HepG2 (cell line): ENCODE results near the gene STX10. TPM values are rescaled to one million over a fixed set of nuclear protein-coding genes. Genes with fewer than 3 reads are reported as not detected.

Experiments used
- ARHGAP35 ChIP-seq: sonication (generic); formaldehyde crosslinking; IDR thresholded peaks from 2 replicates; pipeline ENCODE4 v1.9.0; 2022; ENCODE audit warnings: mild to moderate bottlenecking, inconsistent platforms, moderate library complexity, missing genetic modification reagents, borderline replicate concordance
- ATAD3A ChIP-seq: sonication (generic); formaldehyde crosslinking; IDR thresholded peaks from 2 replicates; pipeline ENCODE4 v1.4.0; 2020; ENCODE audit warnings: missing genetic modification reagents
- DRAP1 ChIP-seq: IDR thresholded peaks from 2 replicates; pipeline ENCODE4 v1.6.1; 2016; ENCODE audit warnings: missing genetic modification reagents, missing compliant biosample characterization
- E2F5 ChIP-seq: sonication (generic); formaldehyde crosslinking; conservative IDR thresholded peaks from 2 replicates; pipeline ENCODE4 v1.4.0; 2020; ENCODE audit warnings: missing genetic modification reagents
- GATAD2A ChIP-seq: IDR thresholded peaks from 2 replicates; pipeline ENCODE4 v1.6.1; 2016
- GLI4 ChIP-seq: sonication (generic); formaldehyde crosslinking; IDR thresholded peaks from 2 replicates; pipeline ENCODE4 v1.5.1; 2020; ENCODE audit warnings: missing genetic modification reagents, mild to moderate bottlenecking, moderate library complexity, borderline replicate concordance
- HIC2 ChIP-seq: sonication (generic); formaldehyde crosslinking; IDR thresholded peaks from 2 replicates; pipeline ENCODE4 v1.9.0; 2022; ENCODE audit warnings: low read depth, missing genetic modification reagents
- LBX2 ChIP-seq: sonication (generic); formaldehyde crosslinking; IDR thresholded peaks from 2 replicates; pipeline ENCODE4 v1.5.0; 2020; ENCODE audit warnings: missing genetic modification reagents, mild to moderate bottlenecking, borderline replicate concordance
- MIXL1 ChIP-seq: IDR thresholded peaks from 2 replicates; pipeline ENCODE4 v1.6.1; 2016
- MYC ChIP-seq: sonication (generic); formaldehyde crosslinking; IDR thresholded peaks from 2 replicates; pipeline ENCODE4 v1.9.0; 2021; ENCODE audit warnings: missing genetic modification reagents, borderline replicate concordance
- NFAT5 ChIP-seq: sonication (generic); formaldehyde crosslinking; IDR thresholded peaks from 2 replicates; pipeline ENCODE4 v1.4.0; 2020; ENCODE audit warnings: missing genetic modification reagents
- USF2 ChIP-seq, 2 experiments: sonication (generic) in 1 of 2; formaldehyde crosslinking in 1 of 2; IDR thresholded peaks; 2 replicates each; pipeline versions ENCODE4 v1.5.1 to v1.6.1; 2011 to 2020; ENCODE audit warnings: borderline replicate concordance in 1 of 2, low read depth in 1 of 2, low read length in 1 of 2, mild to moderate bottlenecking in 1 of 2, missing genetic modification reagents in 1 of 2, moderate library complexity in 1 of 2
- YEATS2 ChIP-seq: sonication (generic); formaldehyde crosslinking; IDR thresholded peaks from 2 replicates; pipeline ENCODE4 v1.4.0; 2020; ENCODE audit warnings: missing genetic modification reagents, borderline replicate concordance
- YEATS4 ChIP-seq: sonication (generic); formaldehyde crosslinking; IDR thresholded peaks from 2 replicates; pipeline ENCODE4 v1.4.0; 2020; ENCODE audit warnings: missing genetic modification reagents, borderline replicate concordance
- ZKSCAN1 ChIP-seq: fragments of 150-350 bp; IDR thresholded peaks from 2 replicates; pipeline ENCODE4 v1.6.1; 2014; ENCODE audit warnings: low read length
- ZNF563 ChIP-seq: sonication (generic); formaldehyde crosslinking; IDR thresholded peaks from 2 replicates; pipeline ENCODE4 v1.8.0; 2022; ENCODE audit warnings: mild to moderate bottlenecking, moderate library complexity, missing genetic modification reagents
- ZNF776 ChIP-seq: sonication (generic); formaldehyde crosslinking; IDR thresholded peaks from 2 replicates; pipeline ENCODE4 v1.4.0; 2020; ENCODE audit warnings: mild to moderate bottlenecking, missing genetic modification reagents
- polyA plus RNA-seq, 8 experiments: library from polyadenylated mRNA; depleted of rRNA in 3 of 8; stranded (reverse) in 7 of 8; unstranded in 1 of 8; fragments of >200 nt; fragmentation: Illumina TruSeq in 4 of 8; extraction: Trizol in 4 of 8; gene quantifications; 2 replicates each; pipeline versions ENCODE4 v1.2.1 to v1.2.3, GENCODE V29; 2011 to 2016; ENCODE audit warnings: low read depth in 4 of 8, missing spikeins in 1 of 8, mixed read lengths in 1 of 8; ENCODE audit not compliant: insufficient read depth in 1 of 8
- total RNA-seq, 5 experiments: library from RNA; depleted of rRNA; stranded (reverse); fragments of >200 nt; fragmentation: Illumina TruSeq; extraction: Trizol; gene quantifications; 2 replicates each; pipeline ENCODE4 v1.2.3, GENCODE V29; 2016; ENCODE audit warnings: low read depth in 1 of 5

Gene STX10
- total and polyA plus RNA-seq, 2 of the 13 experiments (the other 11 are each of a cell fraction or from before 2014, with no cell fraction given): 47.9 to 66.4 TPM

GRCh38 chr19:13116282-13117175, 33.6 kb downstream of the STX10 start, which contains the start of gene TRMT1 (continued):
- TF ChIP-seq GLI4 (no peak), USF2 (IDR thresholded peaks at IDR 0.05; ENCODE audit: low read depth, low read length) (peak; percentile 66), USF2 (CRISPR knock-in tag; IDR thresholded peaks at IDR 0.05; ENCODE audit: borderline replicate concordance) (peak; percentile 97; the same call in 1 of the 2 replicates), ATAD3A (CRISPR knock-in tag) (no peak), YEATS2 (CRISPR knock-in tag) (peak; percentile 89), LBX2 (CRISPR knock-in tag) (no peak), YEATS4 (CRISPR knock-in tag) (peak; percentile 90), E2F5 (CRISPR knock-in tag) (0 out of 2 replicates have a peak, but pooled peaks have one; percentile 22), MIXL1 (CRISPR knock-in tag) (peak; percentile 82; the same call in 1 of the 2 replicates), HIC2 (CRISPR knock-in tag) (no peak), ZKSCAN1 (no peak), ZNF563 (CRISPR knock-in tag) (no peak), GATAD2A (CRISPR knock-in tag) (0 out of 2 replicates have a peak, but pooled peaks have one; percentile 38), ARHGAP35 (CRISPR knock-in tag) (no peak), DRAP1 (CRISPR knock-in tag) (no peak), NFAT5 (CRISPR knock-in tag) (no peak), MYC (CRISPR knock-in tag) (peak; percentile 96), ZNF776 (CRISPR knock-in tag) (no peak)
